ENCODE data around the gene ANKLE1.
"Not testable (repeated sequence)": the region's sequence is repeated elsewhere in the genome, so short reads cannot be mapped to it uniquely, and the experiment has no call there.

The ANKLE1 gene

GRCh38 chr19:17268754-17269153 lies 12.9 kb upstream of the ANKLE1 start:
- H3K4me3 ChIP-seq (ENCODE audit: low read depth, low read length, poor library complexity, severe bottlenecking) = peak overlapping the region; percentile 91

GRCh38 chr19:17274892-17275291 lies 6.8 kb upstream of the ANKLE1 start:
- H3K9ac ChIP-seq (ENCODE audit: low read length); H4K20me1 ChIP-seq (ENCODE audit: insufficient read depth, low read length); H3F3A ChIP-seq (ENCODE audit: insufficient read depth, low read length); H3K27ac ChIP-seq (ENCODE audit: low read depth, low read length, poor library complexity, severe bottlenecking); H3K4me1 ChIP-seq (ENCODE audit: insufficient read depth, low read length, severe bottlenecking); H3K9me3 ChIP-seq (ENCODE audit: low read length); H2AFZ ChIP-seq (ENCODE audit: low read length); H3K27me3 ChIP-seq (ENCODE audit: insufficient read depth, low read length); H3K4me3 ChIP-seq (ENCODE audit: low read depth, low read length, poor library complexity, severe bottlenecking); H3K9me2 ChIP-seq (ENCODE audit: low read depth, low read length); H3K4me2 ChIP-seq (ENCODE audit: low read length); H3K79me2 ChIP-seq (ENCODE audit: insufficient read depth, low read length): not testable (repeated sequence)
- peaks cover 59% of the 10 kb centered on the region for H3K36me3 ChIP-seq (ENCODE audit: insufficient read depth, low read length)

More at GRCh38 chr19:17268754-17269153, 12.9 kb upstream of the ANKLE1 start:
- no peak for TF ChIP-seq EZH2 (IDR thresholded peaks at IDR 0.05; ENCODE audit: borderline replicate concordance, low read length)
- Histone ChIP-seq H3K9me3 (ENCODE audit: low read length) (no peaks in the 10 kb centered on the region), H3K27me3 (ENCODE audit: insufficient read depth, low read length) (no peaks in the 10 kb centered on the region), H3K36me3 (ENCODE audit: insufficient read depth, low read length) (peaks cover 28% of the 10 kb centered on the region), H4K20me1 (ENCODE audit: insufficient read depth, low read length) (no peaks in the 10 kb centered on the region), H3K9ac (ENCODE audit: low read length) (no peak overlapping the region; the same call in 1 of the 2 replicates), H3K27ac (ENCODE audit: low read depth, low read length, poor library complexity, severe bottlenecking) (no peak overlapping the region), H3K4me2 (ENCODE audit: low read length) (peak overlapping the region; percentile 94), H2AFZ (ENCODE audit: low read length) (no peak overlapping the region), H3F3A (ENCODE audit: insufficient read depth, low read length) (no peaks in the 10 kb centered on the region), H3K79me2 (ENCODE audit: insufficient read depth, low read length) (peaks cover 5% of the 10 kb centered on the region; the same call in 1 of the 2 replicates), H3K4me1 (ENCODE audit: insufficient read depth, low read length, severe bottlenecking) (peaks cover 43% of the 10 kb centered on the region), H3K9me2 (ENCODE audit: low read depth, low read length) (no peaks in the 10 kb centered on the region)

GRCh38 chr19:17275441-17276175 lies 6.1 kb upstream of the ANKLE1 start:
- no peaks in the 10 kb centered on the region for H3K9me2 ChIP-seq (ENCODE audit: low read depth, low read length)
- TF ChIP-seq EZH2 (IDR thresholded peaks at IDR 0.05; ENCODE audit: borderline replicate concordance, low read length) = no peak
- no peak for TF ChIP-seq CTCF (IDR thresholded peaks at IDR 0.05; ENCODE audit: low read length)

GRCh38 chr19:17279436-17279835 lies 2.3 kb upstream of the ANKLE1 start:
- Histone ChIP-seq H3K27ac (ENCODE audit: low read depth, low read length, poor library complexity, severe bottlenecking) (peak overlapping the region; percentile 14), H4K20me1 (ENCODE audit: insufficient read depth, low read length) (no peaks in the 10 kb centered on the region), H3K4me3 (ENCODE audit: low read depth, low read length, poor library complexity, severe bottlenecking) (no peak overlapping the region), H3K79me2 (ENCODE audit: insufficient read depth, low read length) (no peaks in the 10 kb centered on the region), H3F3A (ENCODE audit: insufficient read depth, low read length) (peaks cover 5% of the 10 kb centered on the region; the same call in 1 of the 2 replicates), H3K4me1 (ENCODE audit: insufficient read depth, low read length, severe bottlenecking) (peaks cover 16% of the 10 kb centered on the region), H3K4me2 (ENCODE audit: low read length) (no peak overlapping the region), H3K9me3 (ENCODE audit: low read length) (no peaks in the 10 kb centered on the region), H2AFZ (ENCODE audit: low read length) (no peak overlapping the region), H3K27me3 (ENCODE audit: insufficient read depth, low read length) (no peaks in the 10 kb centered on the region), H3K36me3 (ENCODE audit: insufficient read depth, low read length) (peaks cover 50% of the 10 kb centered on the region), H3K9ac (ENCODE audit: low read length) (no peak overlapping the region), H3K9me2 (ENCODE audit: low read depth, low read length) (no peaks in the 10 kb centered on the region)
- TF ChIP-seq CTCF (IDR thresholded peaks at IDR 0.05; ENCODE audit: low read length) (no peak), EZH2 (IDR thresholded peaks at IDR 0.05; ENCODE audit: borderline replicate concordance, low read length) (no peak)

More at GRCh38 chr19:17275441-17276175, 6.1 kb upstream of the ANKLE1 start:
- H3K27me3 ChIP-seq (ENCODE audit: insufficient read depth, low read length) = no peaks in the 10 kb centered on the region
- H4K20me1 ChIP-seq (ENCODE audit: insufficient read depth, low read length) = no peaks in the 10 kb centered on the region
- no peak overlapping the region for H3K9ac ChIP-seq (ENCODE audit: low read length)
- H3K79me2 ChIP-seq (ENCODE audit: insufficient read depth, low read length) = no peaks in the 10 kb centered on the region
- H3K27ac ChIP-seq (ENCODE audit: low read depth, low read length, poor library complexity, severe bottlenecking) = no peak overlapping the region
- H3K4me1 ChIP-seq (ENCODE audit: insufficient read depth, low read length, severe bottlenecking) = no peaks in the 10 kb centered on the region
- H3K36me3 ChIP-seq (ENCODE audit: insufficient read depth, low read length) = peaks cover 59% of the 10 kb centered on the region
- H3K4me3 ChIP-seq (ENCODE audit: low read depth, low read length, poor library complexity, severe bottlenecking) = no peak overlapping the region
- H3K4me2 ChIP-seq (ENCODE audit: low read length) = no peak overlapping the region
- peaks cover 5% of the 10 kb centered on the region; the same call in 1 of the 2 replicates for H3F3A ChIP-seq (ENCODE audit: insufficient read depth, low read length)
- H3K9me3 ChIP-seq (ENCODE audit: low read length) = no peaks in the 10 kb centered on the region
- H2AFZ ChIP-seq (ENCODE audit: low read length) = no peak overlapping the region

All from OCI-LY1 (cell line).